Common myeloid progenitor, CD34-positive (primary cell): ENCODE data around the gene KRT39.

Experiments
- CTCF ChIA-PET: fragments of 350-600 bp; sonication (Branson Sonifier 250); formaldehyde crosslinking; loops from one replicate; lab custom pipeline; 2021; ENCODE audit warnings: antibody characterized with exemption; lab: Charles Lee
- POLR2A ChIA-PET: fragments of 350-600 bp; sonication (Branson Sonifier 250); formaldehyde crosslinking; loops from one replicate; lab custom pipeline; 2021; ENCODE audit warnings: antibody characterized with exemption; lab: Charles Lee
- DNase-seq, 3 donors: peaks; one replicate each; pipeline versions ENCODE4 v3.0.0 to v3.0.0-alpha.2; 2013
- H3K27ac ChIP-seq, 2 experiments: 1 replicate in 1 of 2; 2 replicates in 1 of 2; pipeline ENCODE4 v1.7.0; 2013; ENCODE audit warnings: inconsistent platforms in 2 of 2, low read length in 2 of 2, mild to moderate bottlenecking in 2 of 2, low read depth in 1 of 2, moderate library complexity in 1 of 2; ENCODE audit not compliant: severe bottlenecking in 2 of 2, insufficient read depth in 1 of 2, poor library complexity in 1 of 2
- H3K27me3 ChIP-seq, 5 experiments: replicated peaks in 2 of 5; 1 replicate in 3 of 5; 2 replicates in 2 of 5; pipeline versions ENCODE4 v1.6.1 to v1.7.0; 2013; ENCODE audit warnings: low read length in 4 of 5, mild to moderate bottlenecking in 2 of 5, moderate library complexity in 2 of 5, inconsistent platforms in 1 of 5; ENCODE audit not compliant: insufficient read depth in 5 of 5, control insufficient read depth in 4 of 5
- H3K36me3 ChIP-seq, 4 experiments: 1 replicate in 2 of 4; 2 replicates in 2 of 4; pipeline versions ENCODE4 v1.6.1 to v1.7.0; 2013; ENCODE audit warnings: low read length in 3 of 4, control low read depth in 1 of 4, mild to moderate bottlenecking in 1 of 4; ENCODE audit not compliant: control insufficient read depth in 4 of 4, insufficient read depth in 4 of 4
- H3K4me1 ChIP-seq, 4 experiments: 1 replicate in 3 of 4; 2 replicates in 1 of 4; pipeline versions ENCODE4 v1.6.1 to v1.7.1; 2013; ENCODE audit warnings: low read length in 3 of 4, mild to moderate bottlenecking in 3 of 4, control low read depth in 1 of 4, inconsistent platforms in 1 of 4, moderate library complexity in 1 of 4; ENCODE audit not compliant: control insufficient read depth in 4 of 4, insufficient read depth in 4 of 4; ENCODE audit errors: control extremely low read depth in 1 of 4
- H3K4me3 ChIP-seq, 7 experiments: 1 replicate in 4 of 7; 2 replicates in 3 of 7; pipeline versions ENCODE4 v1.5.1 to v1.7.0; 2013; ENCODE audit warnings: mild to moderate bottlenecking in 7 of 7, low read length in 6 of 7, moderate library complexity in 6 of 7, inconsistent platforms in 2 of 7, low read depth in 2 of 7, control low read depth in 1 of 7; ENCODE audit not compliant: insufficient read depth in 4 of 7, control insufficient read depth in 1 of 7; ENCODE audit errors: extremely low read depth in 1 of 7
- H3K9me3 ChIP-seq, 5 experiments: 1 replicate in 4 of 5; 2 replicates in 1 of 5; pipeline versions ENCODE4 v1.6.1 to v1.7.1; 2013; ENCODE audit warnings: low read length in 4 of 5, mild to moderate bottlenecking in 2 of 5, inconsistent platforms in 1 of 5, low read depth in 1 of 5, moderate library complexity in 1 of 5; ENCODE audit not compliant: control insufficient read depth in 4 of 5, insufficient read depth in 2 of 5; ENCODE audit errors: control extremely low read depth in 1 of 5
- WGBS: methylation state at CpG from one replicate; pipeline ENCODE4 v1.1.5; 2013; ENCODE audit not compliant: insufficient coverage; 5-methylcytosine and 5-hydroxymethylcytosine counted together

Gene KRT39

DNA sequence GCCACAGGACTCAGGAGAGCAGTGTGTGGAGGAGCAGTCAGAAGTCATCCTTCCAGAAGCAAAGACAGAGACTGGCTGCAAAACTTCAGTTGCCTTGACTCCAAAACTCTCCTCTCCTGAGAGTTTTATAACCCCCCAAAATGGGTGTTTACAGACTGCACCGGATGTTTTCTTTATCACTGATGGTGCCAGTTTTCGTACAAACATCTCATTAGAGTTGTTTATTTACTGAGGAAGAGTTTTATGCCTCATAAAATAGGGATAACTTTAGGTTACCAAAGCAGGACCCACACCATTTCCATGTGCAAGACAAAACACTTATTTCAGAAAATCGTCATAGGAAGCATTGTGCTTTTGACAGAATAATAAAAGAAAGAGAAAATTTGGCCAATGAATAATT is 17.5 kb upstream of the KRT39 start, which contains the start of gene KRT40:
Gene KRT40 (minus strand): TSS at position 101 of the 400 bp plus-strand sequence. CDS start 53 bp downstream, at position 48.
- ChIA-PET POLR2A (interaction anchor here (0.9 kb wide), 1 partner anchor 34 kb away, joined by 3 read pairs; no protein-coding TSS in a partner anchor), CTCF (no interaction called here)
- no CpG with 5 or more reads among the region's 3 CpGs for WGBS
- Histone ChIP-seq H3K36me3 (no peaks in the 10 kb centered on the region), H3K9me3 (no peaks in the 10 kb centered on the region), H3K4me3 (no peak within 1 kb of the TSS), H3K27ac (no peak within 1 kb of the TSS), H3K4me1 (no peaks in the 10 kb centered on the region), H3K27me3 (peaks cover 0 to 10% (median 4%) of the 10 kb centered on the region in 5 experiments)
- DNase-seq = no peak

DNA sequence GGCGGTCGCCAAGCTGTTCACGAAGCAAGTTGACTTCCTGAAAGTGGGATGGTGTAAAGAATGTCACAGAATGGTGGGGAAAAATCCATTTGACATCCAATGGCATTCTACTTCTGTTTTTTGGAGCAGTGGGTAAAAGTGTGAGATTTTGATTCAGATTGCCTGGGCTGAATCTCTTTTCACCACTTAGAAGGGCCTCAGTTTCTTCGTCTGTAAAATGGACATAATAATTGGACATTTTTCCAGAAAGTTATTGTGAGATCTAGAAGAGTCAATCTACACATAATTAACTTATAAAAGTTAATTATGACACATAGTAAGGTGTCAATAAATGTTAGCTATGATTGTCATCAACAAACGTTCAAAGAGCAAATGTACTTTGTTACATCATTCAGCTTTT is 14.4 kb upstream of the KRT39 start:
- H3K9me3 ChIP-seq = no peaks in the 10 kb centered on the region
- ChIA-PET POLR2A (no interaction called here), CTCF (no interaction called here)
- WGBS = 40% methylated on average over 1 of the region's 5 CpGs
- peaks cover 0 to 8% (median 5%) of the 10 kb centered on the region in 5 experiments for H3K27me3 ChIP-seq
- H3K4me3 ChIP-seq = no peak overlapping the region
- no peaks in the 10 kb centered on the region for H3K36me3 ChIP-seq
- H3K4me1 ChIP-seq = no peaks in the 10 kb centered on the region
- no peak for DNase-seq
- no peak overlapping the region for H3K27ac ChIP-seq

DNA sequence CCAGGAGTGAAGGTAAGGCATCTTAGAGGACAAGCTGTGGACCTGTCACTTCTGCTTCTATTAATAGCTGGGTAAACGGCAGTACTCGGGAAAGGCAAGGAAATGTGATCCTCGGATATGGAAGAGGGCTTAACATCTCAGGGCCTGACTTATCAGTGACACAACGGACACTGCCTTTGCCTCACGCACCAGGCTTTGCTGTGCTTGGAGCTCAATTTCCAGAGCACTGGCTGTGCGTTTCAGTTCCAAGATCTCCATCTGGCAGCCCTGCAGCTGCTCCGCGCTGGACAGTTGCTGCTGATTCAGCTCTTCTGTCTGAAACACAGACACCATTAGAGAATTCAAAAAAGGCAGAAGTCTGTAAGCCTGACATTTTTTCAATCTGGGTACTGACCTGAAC is 13.8 kb upstream of the KRT39 start:
- DNase-seq = no peak
- H3K4me1 ChIP-seq = no peaks in the 10 kb centered on the region
- ChIA-PET POLR2A (no interaction called here), CTCF (interaction anchor here (0.6 kb wide), 1 partner anchor 45 kb away, joined by 5 read pairs; no protein-coding TSS in a partner anchor)
- WGBS = 91% methylated on average over 8 of the region's 8 CpGs
- no peak overlapping the region for H3K27ac ChIP-seq
- no peaks in the 10 kb centered on the region for H3K36me3 ChIP-seq
- no peaks in the 10 kb centered on the region for H3K9me3 ChIP-seq
- no peak overlapping the region for H3K4me3 ChIP-seq
- H3K27me3 ChIP-seq = peaks cover 0 to 8% (median 5%) of the 10 kb centered on the region in 5 experiments

DNA sequence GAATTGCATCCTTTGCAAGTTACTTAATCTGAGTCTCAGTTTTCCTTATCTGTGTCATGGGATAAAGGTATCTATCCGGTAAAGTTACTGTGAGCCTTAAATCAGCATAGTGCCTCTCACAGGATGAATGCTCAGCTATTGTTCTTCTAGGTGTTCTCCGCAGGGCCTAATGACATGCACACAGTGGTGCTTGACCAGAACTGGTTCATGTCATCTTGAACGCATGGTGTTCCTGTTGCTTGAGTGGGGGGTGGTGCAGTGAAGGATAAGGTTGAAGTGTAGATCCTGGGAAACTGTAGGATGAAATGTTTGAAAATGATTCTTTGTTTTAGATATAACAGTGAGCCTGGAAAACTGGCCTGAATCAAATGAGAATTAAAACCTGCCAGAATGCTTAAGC is 13.4 kb upstream of the KRT39 start:
- Histone ChIP-seq H3K4me1 (no peaks in the 10 kb centered on the region), H3K4me3 (no peak overlapping the region), H3K27ac (no peak overlapping the region), H3K9me3 (no peaks in the 10 kb centered on the region), H3K27me3 (peaks cover 2 to 8% (median 5%) of the 10 kb centered on the region in 5 experiments), H3K36me3 (no peaks in the 10 kb centered on the region)
- ChIA-PET CTCF (interaction anchor here (0.6 kb wide), 1 partner anchor 45 kb away, joined by 5 read pairs; no protein-coding TSS in a partner anchor), POLR2A (no interaction called here)
- no peak for DNase-seq
- 96% methylated on average over 2 of the region's 3 CpGs for WGBS

- H3K36me3 ChIP-seq = no peaks in the 10 kb centered on the region
- 96% methylated on average over 13 of the region's 13 CpGs for WGBS
- H3K27ac ChIP-seq = no peak overlapping the region
- peaks cover 0 to 6% (median 2%) of the 10 kb centered on the region in 5 experiments for H3K27me3 ChIP-seq
- ChIA-PET POLR2A (interaction anchor here (0.9 kb wide), 1 partner anchor 10 kb away, joined by 3 read pairs; no protein-coding TSS in a partner anchor), CTCF (interaction anchor here (1.0 kb wide), 1 partner anchor 344 kb away, joined by 3 read pairs; no protein-coding TSS in a partner anchor)
- H3K4me3 ChIP-seq = no peak overlapping the region
- H3K9me3 ChIP-seq = no peaks in the 10 kb centered on the region
- no peaks in the 10 kb centered on the region for H3K4me1 ChIP-seq
- no peak for DNase-seq
These were observed 11.9 kb upstream of the KRT39 start for GRCh38 chr17:40978575-40979151.

DNA sequence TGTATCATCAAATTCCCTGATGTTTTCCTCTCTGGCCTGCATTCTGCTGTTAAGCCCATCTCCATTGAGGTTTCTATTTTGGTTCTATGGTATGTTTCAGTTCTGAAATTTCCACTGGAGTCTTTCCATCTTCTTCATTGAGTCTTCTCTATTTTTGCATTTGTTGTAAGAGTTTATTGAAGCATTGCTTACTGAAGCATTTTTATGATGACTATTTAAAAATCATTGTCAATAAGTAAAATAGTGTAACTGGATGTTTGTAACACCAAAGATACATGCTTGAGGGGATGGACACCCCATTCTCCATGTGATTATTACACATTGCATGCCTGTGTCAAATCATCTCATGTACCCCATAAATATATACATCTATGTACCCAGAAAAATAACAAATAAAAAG is 8.8 kb upstream of the KRT39 start:
- no peaks in the 10 kb centered on the region for H3K9me3 ChIP-seq
- ChIA-PET CTCF (no interaction called here), POLR2A (no interaction called here)
- no peak overlapping the region for H3K27ac ChIP-seq
- peaks cover 0 to 8% (median 2%) of the 10 kb centered on the region in 5 experiments for H3K27me3 ChIP-seq
- H3K4me3 ChIP-seq = no peak overlapping the region
- no peaks in the 10 kb centered on the region for H3K36me3 ChIP-seq
- no peaks in the 10 kb centered on the region for H3K4me1 ChIP-seq
- DNase-seq = no peak

- no peaks in the 10 kb centered on the region for H3K9me3 ChIP-seq
- H3K27ac ChIP-seq = no peak overlapping the region
- H3K27me3 ChIP-seq = peaks cover 0 to 8% (median 2%) of the 10 kb centered on the region in 5 experiments
- WGBS = 71% methylated on average over 2 of the region's 3 CpGs
- ChIA-PET CTCF (no interaction called here), POLR2A (no interaction called here)
- H3K4me3 ChIP-seq = no peak overlapping the region
- no peaks in the 10 kb centered on the region for H3K4me1 ChIP-seq
- H3K36me3 ChIP-seq = no peaks in the 10 kb centered on the region
- DNase-seq = no peak
These were observed 7.6 kb upstream of the KRT39 start for GRCh38 chr17:40974366-40974765.
